Measurements from ENCODE around the gene DEPDC1B.

- TF ChIP-seq CTCF (IDR thresholded peaks at IDR 0.05; ENCODE audit: control extremely low read depth in 1 of 3, insufficient read depth in 1 of 3, low read depth in 1 of 3, low read length in 3 of 3) (no peak), CHD7 (IDR thresholded peaks at IDR 0.05; ENCODE audit: insufficient replicate concordance, low read length) (no peak), CHD2 (IDR thresholded peaks at IDR 0.05; ENCODE audit: low read length) (no peak), SIN3A (conservative IDR thresholded peaks at IDR 0.05 in 1 of 2, IDR thresholded peaks at IDR 0.05 in 1 of 2; ENCODE audit: low read depth in 1 of 2, low read length in 2 of 2) (no peak), POLR2AphosphoS5 (IDR thresholded peaks at IDR 0.05; ENCODE audit: low read depth, low read length) (no peak), KDM5A (IDR thresholded peaks at IDR 0.05; ENCODE audit: low read length) (no peak), POLR2A (IDR thresholded peaks at IDR 0.05; ENCODE audit: control extremely low read depth in 1 of 2, low read depth in 2 of 2, low read length in 2 of 2) (no peak), JUN (IDR thresholded peaks at IDR 0.05; ENCODE audit: low read depth, low read length) (no peak), JUND (IDR thresholded peaks at IDR 0.05; ENCODE audit: low read length) (no peak)
Observed at GRCh38 chr5:60576425-60576824, 123.5 kb downstream of the DEPDC1B start.

Measured in H1 (cell line).